ENCODE measurements around the gene CYP46A1. TPM values are rescaled to one million over a fixed set of nuclear protein-coding genes. Genes with fewer than 3 reads are reported as not detected.

CYP46A1 gene
- total RNA-seq, 4 donors from 2014 or later, result 0.26 to 6.4 (median 1.7) TPM

- Histone ChIP-seq H3K4me1 (peaks cover 0 to 7% of the 10 kb centered on the region in 2 donors), H3K27ac (no peak overlapping the region), H3K27me3 (no peaks in the 10 kb centered on the region), H3K36me3 (no peaks in the 10 kb centered on the region), H3K9me3 (peaks cover 0 to 4% of the 10 kb centered on the region in 2 donors), H3K4me3 (no peak overlapping the region)
- TF ChIP-seq POLR2A (IDR thresholded peaks at IDR 0.05) (no peak), CTCF (IDR thresholded peaks at IDR 0.05) (no peak)
- intact Hi-C loops (cut with DNase I; ENCODE audit: low total_unique reads), result loop anchor here (5.0 kb wide), 1 partner anchor 206 kb away; no protein-coding TSS in a partner anchor
- DNase-seq, result no peak
These were observed 2.3 kb upstream of the CYP46A1 start for GRCh38 chr14:99681832-99682148.

- Histone ChIP-seq H3K9me3 (no peaks in the 10 kb centered on the region), H3K27me3 (no peaks in the 10 kb centered on the region), H3K27ac (peak overlapping the region; percentile 80 to 95), H3K36me3 (no peaks in the 10 kb centered on the region), H3K4me3 (peak overlapping the region; percentile 72 to 85), H3K4me1 (peaks cover 0 to 7% of the 10 kb centered on the region in 2 donors)
- DNase-seq, result peak; percentile 77 to 81
- TF ChIP-seq CTCF (IDR thresholded peaks at IDR 0.05) (peak; percentile 86 to 95 (median 88)), POLR2A (IDR thresholded peaks at IDR 0.05) (no peak)
- intact Hi-C loops (cut with DNase I; ENCODE audit: low total_unique reads), result loop anchor here (5.0 kb wide), 1 partner anchor 204 kb away; no protein-coding TSS in a partner anchor
These were observed 1.1 kb upstream of the CYP46A1 start for GRCh38 chr14:99682809-99683618.

- H3K4me3 ChIP-seq, result peak overlapping the region; percentile 27 to 50
- no peaks in the 10 kb centered on the region for H3K9me3 ChIP-seq
- no peaks in the 10 kb centered on the region for H3K36me3 ChIP-seq
- intact Hi-C loops (cut with DNase I; ENCODE audit: low total_unique reads), result loop anchor here (5.0 kb wide), 1 partner anchor 203 kb away; no protein-coding TSS in a partner anchor
- TF ChIP-seq CTCF (IDR thresholded peaks at IDR 0.05) (no peak), POLR2A (IDR thresholded peaks at IDR 0.05) (no peak)
- peak overlapping the region in 1 of 2 donors; percentile 63 for H3K27ac ChIP-seq
- DNase-seq, result no peak
- H3K27me3 ChIP-seq, result no peaks in the 10 kb centered on the region
- H3K4me1 ChIP-seq, result peaks cover 0 to 7% of the 10 kb centered on the region in 2 donors
These were observed 374 bp downstream of the CYP46A1 start for GRCh38 chr14:99684410-99684934.

DNA sequence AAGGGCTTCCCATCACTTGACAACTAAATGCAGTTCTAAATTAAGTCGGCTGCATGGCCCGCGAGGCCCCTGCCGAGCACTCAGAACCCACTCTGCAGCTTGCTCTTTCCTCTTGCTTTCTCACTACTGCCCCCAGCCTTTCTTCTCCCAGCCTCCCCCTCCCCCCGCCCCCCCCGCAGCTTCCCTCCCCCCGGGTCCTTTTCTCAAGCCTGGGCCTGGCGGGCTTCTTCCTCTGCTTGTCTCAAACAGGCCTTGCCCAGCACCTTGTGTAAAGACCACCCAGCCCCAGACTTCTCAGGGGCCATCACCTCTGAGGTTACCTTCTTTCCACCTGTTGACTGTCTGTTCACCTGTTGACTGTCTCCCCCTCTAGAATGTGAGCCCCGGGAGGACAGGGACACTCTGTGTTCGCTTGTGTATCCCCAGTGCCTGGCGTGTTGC lies 1.1 kb downstream of the CYP46A1 start:
- no peaks in the 10 kb centered on the region for H3K9me3 ChIP-seq
- peaks cover 0 to 7% of the 10 kb centered on the region in 2 donors for H3K4me1 ChIP-seq
- no peak for TF ChIP-seq CTCF (IDR thresholded peaks at IDR 0.05)
- TF ChIP-seq POLR2A (IDR thresholded peaks at IDR 0.05), result no peak
- no peaks in the 10 kb centered on the region for H3K27me3 ChIP-seq
- H3K4me3 ChIP-seq, result no peak overlapping the region
- peak in 1 of 2 donors; percentile 13 for DNase-seq
- intact Hi-C loops (cut with DNase I; ENCODE audit: low total_unique reads), result no loop called here
- H3K36me3 ChIP-seq, result no peaks in the 10 kb centered on the region
- H3K27ac ChIP-seq, result no peak overlapping the region

DNA sequence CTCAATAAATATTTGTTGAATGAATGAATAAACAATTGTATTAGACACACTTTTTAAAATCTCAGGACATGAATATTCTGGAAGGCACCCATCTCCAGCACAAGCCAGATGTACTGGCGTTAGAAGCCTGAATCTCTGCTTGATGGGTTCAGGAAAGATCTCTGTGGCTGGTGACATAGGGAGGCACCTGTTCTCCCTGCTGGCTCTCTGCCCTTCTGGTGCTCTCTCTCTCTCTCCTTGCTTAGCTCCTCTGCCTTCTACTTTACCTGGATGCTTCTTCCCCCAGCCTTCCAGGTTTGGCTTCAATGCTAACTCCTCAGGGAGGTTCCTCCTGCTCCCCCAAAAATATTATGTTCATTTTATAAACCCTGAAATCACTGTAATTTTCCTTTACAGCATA lies 1.5 kb downstream of the CYP46A1 start:
- no peaks in the 10 kb centered on the region for H3K9me3 ChIP-seq
- peak in 1 of 2 donors; percentile 7 for DNase-seq
- H3K36me3 ChIP-seq, result no peaks in the 10 kb centered on the region
- no peaks in the 10 kb centered on the region for H3K27me3 ChIP-seq
- no peak overlapping the region for H3K4me3 ChIP-seq
- peaks cover 0 to 7% of the 10 kb centered on the region in 2 donors for H3K4me1 ChIP-seq
- TF ChIP-seq POLR2A (IDR thresholded peaks at IDR 0.05), result no peak
- no peak for TF ChIP-seq CTCF (IDR thresholded peaks at IDR 0.05)
- H3K27ac ChIP-seq, result no peak overlapping the region
- intact Hi-C loops (cut with DNase I; ENCODE audit: low total_unique reads), result no loop called here

All from uterus (tissue), 4 donors.